ENCODE results near the gene PKDREJ.

The PKDREJ gene

GRCh38 chr22:46246178-46246577 lies 17.0 kb downstream of the PKDREJ start:
- Histone ChIP-seq H2AFZ (ENCODE audit: low read length) (no peak overlapping the region), H3K9me2 (ENCODE audit: low read depth, low read length) (no peaks in the 10 kb centered on the region), H3K9me3 (ENCODE audit: low read length) (no peaks in the 10 kb centered on the region), H3K9ac (ENCODE audit: low read length) (no peak overlapping the region), H3K4me2 (ENCODE audit: low read length) (no peak overlapping the region), H3K36me3 (ENCODE audit: insufficient read depth, low read length) (peaks cover 11% of the 10 kb centered on the region), H3K27me3 (ENCODE audit: insufficient read depth, low read length) (no peaks in the 10 kb centered on the region), H3K4me1 (ENCODE audit: insufficient read depth, low read length, severe bottlenecking) (peaks cover 18% of the 10 kb centered on the region), H3F3A (ENCODE audit: insufficient read depth, low read length) (no peaks in the 10 kb centered on the region), H4K20me1 (ENCODE audit: insufficient read depth, low read length) (no peaks in the 10 kb centered on the region), H3K27ac (ENCODE audit: low read depth, low read length, poor library complexity, severe bottlenecking) (no peak overlapping the region), H3K4me3 (ENCODE audit: low read depth, low read length, poor library complexity, severe bottlenecking) (no peak overlapping the region), H3K79me2 (ENCODE audit: insufficient read depth, low read length) (no peaks in the 10 kb centered on the region)
- no peak for TF ChIP-seq EZH2 (IDR thresholded peaks at IDR 0.05; ENCODE audit: borderline replicate concordance, low read length)

- Histone ChIP-seq H3K27ac (ENCODE audit: low read depth, low read length, poor library complexity, severe bottlenecking) (no peak overlapping the region), H2AFZ (ENCODE audit: low read length) (no peak overlapping the region), H4K20me1 (ENCODE audit: insufficient read depth, low read length) (no peaks in the 10 kb centered on the region), H3K4me2 (ENCODE audit: low read length) (no peak overlapping the region), H3K27me3 (ENCODE audit: insufficient read depth, low read length) (no peaks in the 10 kb centered on the region), H3K4me3 (ENCODE audit: low read depth, low read length, poor library complexity, severe bottlenecking) (no peak overlapping the region), H3K9me3 (ENCODE audit: low read length) (no peaks in the 10 kb centered on the region), H3K36me3 (ENCODE audit: insufficient read depth, low read length) (peaks cover 11% of the 10 kb centered on the region; the same call in 1 of the 2 replicates), H3K9ac (ENCODE audit: low read length) (no peak overlapping the region), H3F3A (ENCODE audit: insufficient read depth, low read length) (no peaks in the 10 kb centered on the region), H3K79me2 (ENCODE audit: insufficient read depth, low read length) (no peaks in the 10 kb centered on the region), H3K4me1 (ENCODE audit: insufficient read depth, low read length, severe bottlenecking) (peaks cover 12% of the 10 kb centered on the region), H3K9me2 (ENCODE audit: low read depth, low read length) (no peaks in the 10 kb centered on the region)
- TF ChIP-seq EZH2 (IDR thresholded peaks at IDR 0.05; ENCODE audit: borderline replicate concordance, low read length) (no peak), CTCF (IDR thresholded peaks at IDR 0.05; ENCODE audit: low read length) (no peak)
Observed at GRCh38 chr22:46245511-46245910, 17.6 kb downstream of the PKDREJ start.

- no peaks in the 10 kb centered on the region for H3F3A ChIP-seq (ENCODE audit: insufficient read depth, low read length)
- H3K9me2 ChIP-seq (ENCODE audit: low read depth, low read length), result no peaks in the 10 kb centered on the region
- no peaks in the 10 kb centered on the region for H3K27me3 ChIP-seq (ENCODE audit: insufficient read depth, low read length)
- H3K4me1 ChIP-seq (ENCODE audit: insufficient read depth, low read length, severe bottlenecking), result peaks cover 18% of the 10 kb centered on the region
- H3K4me2 ChIP-seq (ENCODE audit: low read length), result no peak overlapping the region
- TF ChIP-seq CTCF (IDR thresholded peaks at IDR 0.05; ENCODE audit: low read length) (no peak), EZH2 (IDR thresholded peaks at IDR 0.05; ENCODE audit: borderline replicate concordance, low read length) (no peak)
- H3K27ac ChIP-seq (ENCODE audit: low read depth, low read length, poor library complexity, severe bottlenecking), result no peak overlapping the region
- no peak overlapping the region for H3K9ac ChIP-seq (ENCODE audit: low read length)
- H4K20me1 ChIP-seq (ENCODE audit: insufficient read depth, low read length), result no peaks in the 10 kb centered on the region
- H3K36me3 ChIP-seq (ENCODE audit: insufficient read depth, low read length), result peaks cover 11% of the 10 kb centered on the region; the same call in 1 of the 2 replicates
- no peaks in the 10 kb centered on the region for H3K79me2 ChIP-seq (ENCODE audit: insufficient read depth, low read length)
- H2AFZ ChIP-seq (ENCODE audit: low read length), result no peak overlapping the region
- no peaks in the 10 kb centered on the region for H3K9me3 ChIP-seq (ENCODE audit: low read length)
- no peak overlapping the region for H3K4me3 ChIP-seq (ENCODE audit: low read depth, low read length, poor library complexity, severe bottlenecking)
Observed at GRCh38 chr22:46244771-46245170, 18.4 kb downstream of the PKDREJ start.

GRCh38 chr22:46242076-46242475 lies 21.1 kb downstream of the PKDREJ start:
- peaks cover 12% of the 10 kb centered on the region for H3K4me1 ChIP-seq (ENCODE audit: insufficient read depth, low read length, severe bottlenecking)
- H3K27me3 ChIP-seq (ENCODE audit: insufficient read depth, low read length), result no peaks in the 10 kb centered on the region
- no peaks in the 10 kb centered on the region for H3K9me2 ChIP-seq (ENCODE audit: low read depth, low read length)
- no peak overlapping the region for H3K4me3 ChIP-seq (ENCODE audit: low read depth, low read length, poor library complexity, severe bottlenecking)
- H3F3A ChIP-seq (ENCODE audit: insufficient read depth, low read length), result no peaks in the 10 kb centered on the region
- H3K27ac ChIP-seq (ENCODE audit: low read depth, low read length, poor library complexity, severe bottlenecking), result no peak overlapping the region
- H3K9me3 ChIP-seq (ENCODE audit: low read length), result 0 out of 2 replicates have a peak, but pooled peaks cover 4% of the 10 kb centered on the region
- no peaks in the 10 kb centered on the region for H3K79me2 ChIP-seq (ENCODE audit: insufficient read depth, low read length)
- H4K20me1 ChIP-seq (ENCODE audit: insufficient read depth, low read length), result no peaks in the 10 kb centered on the region
- H2AFZ ChIP-seq (ENCODE audit: low read length), result no peak overlapping the region
- TF ChIP-seq CTCF (IDR thresholded peaks at IDR 0.05; ENCODE audit: low read length), result no peak
- TF ChIP-seq EZH2 (IDR thresholded peaks at IDR 0.05; ENCODE audit: borderline replicate concordance, low read length), result no peak
- H3K4me2 ChIP-seq (ENCODE audit: low read length), result no peak overlapping the region
- no peak overlapping the region for H3K9ac ChIP-seq (ENCODE audit: low read length)
- peaks cover 23% of the 10 kb centered on the region for H3K36me3 ChIP-seq (ENCODE audit: insufficient read depth, low read length)

Data from OCI-LY1 (cell line).